22Rv1 (cell line): ENCODE data around the gene SPOCK1.
"Not testable (repeated sequence)": the region's sequence is repeated elsewhere in the genome, so short reads cannot be mapped to it uniquely, and the experiment has no call there.

Source experiments
- H3K27ac ChIP-seq: fragments of 450-650 bp; 2 replicates; pipeline ENCODE4 v1.5.1; 2017
- ZFX ChIP-seq: fragments of 450-650 bp; IDR thresholded peaks from 2 replicates; pipeline ENCODE4 v1.6.1; 2017; ENCODE audit warnings: antibody characterized with exemption, borderline replicate concordance
- TF ChIP-seq, protein P1 (sequence below): fragments of 450-650 bp; IDR thresholded peaks from 2 replicates; pipeline ENCODE4 v1.5.1; 2017; ENCODE audit warnings: mild to moderate bottlenecking

Gene SPOCK1

DNA sequence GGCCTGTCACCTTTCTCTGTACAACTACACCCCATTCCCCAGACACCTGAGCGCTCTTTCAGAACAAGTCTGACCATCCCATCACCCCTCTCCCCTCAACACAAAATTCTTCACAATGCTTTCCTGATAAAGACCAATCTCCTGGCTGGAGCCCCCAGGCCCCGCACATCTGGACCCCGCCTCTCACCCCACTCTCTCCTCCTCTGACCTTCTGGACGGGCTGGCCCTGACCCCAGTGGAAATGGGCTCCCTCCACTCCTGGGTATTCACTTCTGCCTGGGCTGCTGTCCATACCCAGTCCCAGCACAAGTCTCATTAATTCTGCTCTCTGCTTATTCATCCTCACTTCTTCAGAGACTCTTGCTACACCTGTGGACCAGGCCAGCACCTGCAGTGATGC is 2.1 kb upstream of the SPOCK1 start:
- H3K27ac ChIP-seq, result no peak overlapping the region
- TF ChIP-seq, protein P1, sequence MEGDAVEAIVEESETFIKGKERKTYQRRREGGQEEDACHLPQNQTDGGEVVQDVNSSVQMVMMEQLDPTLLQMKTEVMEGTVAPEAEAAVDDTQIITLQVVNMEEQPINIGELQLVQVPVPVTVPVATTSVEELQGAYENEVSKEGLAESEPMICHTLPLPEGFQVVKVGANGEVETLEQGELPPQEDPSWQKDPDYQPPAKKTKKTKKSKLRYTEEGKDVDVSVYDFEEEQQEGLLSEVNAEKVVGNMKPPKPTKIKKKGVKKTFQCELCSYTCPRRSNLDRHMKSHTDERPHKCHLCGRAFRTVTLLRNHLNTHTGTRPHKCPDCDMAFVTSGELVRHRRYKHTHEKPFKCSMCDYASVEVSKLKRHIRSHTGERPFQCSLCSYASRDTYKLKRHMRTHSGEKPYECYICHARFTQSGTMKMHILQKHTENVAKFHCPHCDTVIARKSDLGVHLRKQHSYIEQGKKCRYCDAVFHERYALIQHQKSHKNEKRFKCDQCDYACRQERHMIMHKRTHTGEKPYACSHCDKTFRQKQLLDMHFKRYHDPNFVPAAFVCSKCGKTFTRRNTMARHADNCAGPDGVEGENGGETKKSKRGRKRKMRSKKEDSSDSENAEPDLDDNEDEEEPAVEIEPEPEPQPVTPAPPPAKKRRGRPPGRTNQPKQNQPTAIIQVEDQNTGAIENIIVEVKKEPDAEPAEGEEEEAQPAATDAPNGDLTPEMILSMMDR, result no peak
- TF ChIP-seq ZFX, result no peak

DNA sequence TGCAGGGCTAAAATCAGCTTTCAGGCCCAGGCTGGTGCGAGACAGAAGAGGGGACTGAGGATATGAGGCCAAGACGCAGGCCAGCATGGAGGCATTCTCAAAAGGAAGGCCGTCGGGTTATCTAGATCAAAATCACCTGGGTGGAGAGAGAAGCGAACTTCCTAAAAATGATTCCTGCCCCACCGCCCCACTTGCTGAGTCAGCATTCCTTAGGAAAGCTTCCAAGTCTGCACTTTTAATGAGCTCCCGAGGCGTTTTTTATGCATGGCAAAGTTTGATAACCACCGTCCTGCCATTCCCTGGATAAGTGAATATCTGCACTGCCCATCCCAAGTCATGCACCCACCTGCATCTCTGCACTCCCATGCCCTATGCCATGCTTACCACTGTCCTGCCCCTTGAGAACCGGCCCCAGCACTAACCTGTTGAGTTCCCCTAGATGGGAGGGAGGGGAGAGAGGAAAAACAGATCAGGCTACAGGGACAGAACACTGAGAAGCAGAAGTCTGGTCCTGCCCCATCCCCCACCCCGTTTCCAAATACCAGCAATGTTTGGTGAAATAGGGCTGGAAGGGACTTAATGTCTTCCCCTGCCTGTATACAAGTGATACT is 1.6 kb upstream of the SPOCK1 start:
- no peak overlapping the region for H3K27ac ChIP-seq
- TF ChIP-seq, protein P1, result no peak
- TF ChIP-seq ZFX, result no peak

DNA sequence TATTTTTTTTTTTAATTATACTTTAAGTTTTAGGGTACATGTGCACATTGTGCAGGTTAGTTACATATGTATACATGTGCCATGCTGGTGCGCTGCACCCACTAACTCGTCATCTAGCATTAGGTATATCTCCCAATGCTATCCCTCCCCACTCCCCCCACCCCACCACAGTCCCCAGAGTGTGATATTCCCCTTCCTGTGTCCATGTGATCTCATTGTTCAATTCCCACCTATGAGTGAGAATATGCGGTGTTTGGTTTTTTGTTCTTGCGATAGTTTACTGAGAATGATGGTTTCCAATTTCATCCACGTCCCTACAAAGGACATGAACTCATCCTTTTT is 351 bp upstream of the SPOCK1 start:
- TF ChIP-seq, protein P1, result peak; percentile 44
- not testable (repeated sequence) for H3K27ac ChIP-seq

DNA sequence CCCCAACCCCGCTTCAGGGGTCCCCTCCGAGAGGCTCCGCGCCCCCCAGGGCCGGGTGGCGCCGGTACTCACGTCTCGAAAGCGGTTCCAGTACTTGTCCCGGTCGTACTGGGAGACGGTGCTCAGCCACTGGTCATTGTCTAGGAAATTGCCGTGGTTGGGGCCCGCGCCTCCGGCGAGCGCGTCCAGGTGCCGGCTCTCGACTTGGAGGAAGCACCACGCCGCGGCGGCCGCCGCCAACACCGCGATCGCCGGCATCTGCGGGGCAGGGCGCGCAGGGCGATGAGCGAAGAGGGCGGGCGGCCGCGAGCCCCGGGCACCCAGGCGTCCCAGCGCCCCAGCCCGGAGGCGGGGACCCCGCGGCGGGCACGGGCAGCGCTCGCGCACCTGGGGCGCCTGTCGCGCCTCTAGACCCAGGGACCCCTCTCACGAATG is 808 bp downstream of the SPOCK1 start:
- TF ChIP-seq ZFX, result no peak
- TF ChIP-seq, protein P1, result no peak
- no peak overlapping the region for H3K27ac ChIP-seq

DNA sequence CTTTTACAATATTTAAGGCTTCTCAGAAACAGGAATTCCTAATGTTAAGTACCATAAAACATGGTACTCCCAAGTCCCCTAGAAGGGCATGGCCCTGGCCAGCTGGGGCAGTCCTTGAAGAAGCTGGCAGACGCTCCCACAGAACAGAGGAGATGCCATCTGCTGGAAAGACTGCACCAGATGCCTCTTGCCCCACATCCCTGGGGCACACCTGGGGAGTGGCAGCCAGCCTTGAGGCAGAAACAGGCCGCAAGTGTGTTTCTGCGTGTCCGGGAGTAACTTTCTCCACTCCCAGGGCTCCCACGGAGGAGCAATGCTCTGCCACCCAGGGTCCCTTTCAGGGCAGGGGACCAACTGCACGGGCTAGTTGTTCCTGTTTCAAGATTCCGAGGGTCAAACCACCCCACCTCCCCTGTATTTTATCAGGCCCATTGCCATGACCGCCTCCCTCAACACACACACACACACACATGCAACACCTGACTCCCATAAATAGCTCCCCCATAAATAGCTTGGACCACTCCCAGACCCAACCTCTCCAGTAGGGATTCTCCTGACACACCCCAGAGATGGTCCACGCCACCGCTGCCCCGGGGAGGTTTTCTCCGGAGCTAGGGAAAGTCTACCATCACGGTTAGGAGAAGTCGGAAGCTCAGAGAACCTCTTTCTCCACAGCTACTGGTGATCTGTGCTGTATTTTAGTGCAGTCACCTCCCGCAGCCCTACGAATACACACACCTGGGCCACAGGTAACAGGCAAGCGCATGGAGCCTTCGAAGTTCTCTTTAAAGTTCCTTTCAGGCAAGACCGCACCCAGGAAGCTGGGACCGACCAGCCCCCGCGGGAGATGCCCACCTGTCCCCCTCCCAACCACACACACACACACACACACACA is 1.5 kb downstream of the SPOCK1 start:
- TF ChIP-seq ZFX, result no peak
- TF ChIP-seq, protein P1, result no peak
- H3K27ac ChIP-seq, result no peak overlapping the region

DNA sequence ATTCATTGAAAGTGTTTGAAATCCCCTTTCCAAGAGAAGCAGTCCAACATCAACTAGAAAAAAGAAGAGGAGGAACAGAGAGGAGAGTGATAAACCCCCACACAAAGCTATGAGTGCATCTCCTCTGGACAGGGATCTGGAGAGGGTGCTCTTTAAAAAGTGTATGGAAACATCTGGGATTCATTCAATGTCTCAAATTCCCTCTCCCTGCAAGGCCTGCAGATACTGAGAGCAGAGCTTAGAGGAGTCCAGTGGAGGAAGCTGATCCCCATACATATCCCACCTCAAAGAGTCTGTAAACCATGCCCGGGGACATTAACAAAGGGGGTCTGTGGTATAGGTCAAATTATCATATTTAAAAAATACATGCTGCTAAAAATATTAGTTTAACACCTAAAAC is 2.2 kb downstream of the SPOCK1 start:
- no peak overlapping the region for H3K27ac ChIP-seq
- TF ChIP-seq, protein P1, result no peak
- TF ChIP-seq ZFX, result no peak

DNA sequence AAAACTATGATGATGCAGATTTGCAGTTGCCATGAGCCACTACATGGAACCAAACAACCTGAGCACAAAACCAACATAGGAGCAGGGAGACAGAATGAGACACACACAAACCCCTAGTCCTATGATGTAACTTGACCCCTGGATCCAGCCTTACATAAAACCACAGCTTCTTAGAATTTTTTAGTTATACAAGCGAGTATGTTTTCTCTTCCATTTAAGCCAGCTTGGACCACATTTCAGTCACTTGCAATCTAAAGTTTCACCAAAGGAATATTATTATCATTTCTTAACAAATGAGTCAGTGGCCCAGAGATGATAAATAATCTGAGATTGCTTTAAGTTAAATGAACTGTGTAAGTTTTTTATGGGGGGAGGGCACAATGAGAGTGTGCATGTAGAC is 6.8 kb downstream of the SPOCK1 start:
- TF ChIP-seq ZFX, result no peak
- TF ChIP-seq, protein P1, result no peak
- H3K27ac ChIP-seq, result no peak overlapping the region
